Stimulated activated CD4-positive, alpha-beta T cell treated with anti-CD3 and anti-CD28 coated beads, Interleukin-4, amount 100 ng/mL, for 4 hours (primary cell): ENCODE data around the gene STPG3.
"Not testable (repeated sequence)": the region's sequence is repeated elsewhere in the genome, so short reads cannot be mapped to it uniquely, and the experiment has no call there.

Experiments
- DNase-seq, 2 experiments: peaks; one replicate each; pipeline ENCODE4 v3.0.0-alpha.2; 2020

STPG3 gene

DNA sequence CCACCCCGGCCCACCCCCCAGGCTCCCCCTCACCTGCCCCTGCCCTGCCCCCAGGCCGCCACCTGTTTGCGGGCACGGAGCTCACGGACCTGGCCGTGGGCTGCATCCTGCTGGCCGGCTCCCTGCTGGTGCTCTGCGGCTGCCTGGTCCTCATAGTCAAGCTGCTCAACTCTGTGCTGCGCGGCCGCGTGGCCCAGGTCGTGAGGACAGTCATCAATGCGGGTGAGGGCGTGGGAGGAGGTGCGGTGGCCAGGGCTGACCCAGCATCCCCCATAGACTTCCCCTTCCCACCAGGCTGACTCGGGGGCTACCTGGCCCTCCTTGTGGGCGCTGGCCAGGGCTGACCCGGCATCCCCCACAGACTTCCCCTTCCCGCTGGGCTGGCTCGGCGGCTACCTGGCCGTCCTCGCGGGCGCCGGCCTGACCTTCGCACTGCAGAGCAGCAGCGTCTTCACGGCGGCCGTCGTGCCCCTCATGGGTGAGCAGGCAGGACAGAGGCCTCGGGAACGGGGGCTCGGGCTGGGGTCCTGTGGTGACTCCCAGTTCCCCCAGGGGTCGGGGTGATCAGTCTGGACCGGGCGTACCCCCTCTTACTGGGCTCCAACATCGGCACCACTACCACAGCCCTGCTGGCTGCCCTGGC lies 16.9 kb upstream of the STPG3 start:
- no peak for DNase-seq

DNA sequence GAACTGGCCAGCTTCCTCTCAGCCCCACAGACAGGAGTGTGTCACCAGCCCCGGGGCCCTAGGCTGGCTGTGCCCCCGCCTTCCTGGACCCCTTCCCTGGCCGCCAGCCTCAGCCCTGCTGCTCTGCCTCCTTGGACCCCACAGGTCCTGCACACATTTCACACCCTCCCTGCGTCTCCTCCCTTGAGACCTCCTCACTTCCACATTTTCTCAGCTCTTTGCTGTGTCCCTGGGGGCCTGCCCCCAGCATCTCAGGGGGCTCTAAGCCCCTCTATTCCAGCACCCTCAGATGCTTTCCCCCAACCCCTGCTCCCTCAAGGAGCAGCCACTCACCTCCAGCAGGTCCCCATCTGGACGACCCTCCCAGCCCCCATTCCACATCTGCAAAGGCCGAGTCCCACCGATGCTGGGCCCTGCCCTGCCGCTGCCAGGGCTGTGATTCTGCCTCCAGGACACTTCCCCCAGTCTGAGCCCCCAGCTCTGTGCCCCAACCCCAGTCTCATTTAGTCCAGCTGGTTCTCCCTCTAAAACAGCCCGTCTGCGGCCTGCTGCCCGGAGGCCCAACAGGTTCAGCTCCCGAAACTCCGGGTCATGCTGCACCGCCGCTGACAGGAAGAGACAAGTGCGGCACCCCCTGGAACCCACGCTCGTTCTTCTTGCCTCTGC lies 16.2 kb upstream of the STPG3 start:
- no peak for DNase-seq

- no peak for DNase-seq
Measured at GRCh38 chr9:137235424-137236237, 15.5 kb upstream of the STPG3 start.

- peak; percentile 86 to 91 for DNase-seq
Measured at GRCh38 chr9:137236238-137236935, 14.7 kb upstream of the STPG3 start.

DNA sequence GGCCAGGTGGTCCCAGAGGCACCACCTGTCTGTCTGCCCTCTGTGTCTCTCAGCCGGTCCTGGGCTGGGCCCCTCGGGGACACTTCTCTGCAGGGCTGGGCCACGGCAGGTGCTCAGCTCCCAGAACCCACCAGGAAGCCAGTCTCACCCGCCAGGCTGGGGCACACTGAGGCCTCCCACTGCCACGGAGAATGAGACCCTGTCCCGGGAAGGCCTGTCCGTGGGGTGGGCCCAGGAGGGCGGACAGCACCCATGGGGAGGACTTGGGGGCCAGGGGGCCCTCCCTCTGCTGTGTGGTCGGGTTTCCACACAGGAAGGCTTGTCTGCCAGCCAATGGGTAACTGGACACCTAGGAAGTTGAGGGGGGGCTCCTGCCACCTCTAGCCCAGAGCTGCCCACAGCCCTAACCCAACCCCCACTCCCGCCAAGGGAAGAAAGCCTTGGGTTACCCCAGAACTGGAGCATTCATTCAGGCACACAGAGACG lies 14.1 kb upstream of the STPG3 start:
- no peak for DNase-seq

GRCh38 chr9:137237759-137238726 lies 13.0 kb upstream of the STPG3 start:
- no peak for DNase-seq

GRCh38 chr9:137239541-137240200 lies 11.4 kb upstream of the STPG3 start:
- not testable (repeated sequence) for DNase-seq

DNA sequence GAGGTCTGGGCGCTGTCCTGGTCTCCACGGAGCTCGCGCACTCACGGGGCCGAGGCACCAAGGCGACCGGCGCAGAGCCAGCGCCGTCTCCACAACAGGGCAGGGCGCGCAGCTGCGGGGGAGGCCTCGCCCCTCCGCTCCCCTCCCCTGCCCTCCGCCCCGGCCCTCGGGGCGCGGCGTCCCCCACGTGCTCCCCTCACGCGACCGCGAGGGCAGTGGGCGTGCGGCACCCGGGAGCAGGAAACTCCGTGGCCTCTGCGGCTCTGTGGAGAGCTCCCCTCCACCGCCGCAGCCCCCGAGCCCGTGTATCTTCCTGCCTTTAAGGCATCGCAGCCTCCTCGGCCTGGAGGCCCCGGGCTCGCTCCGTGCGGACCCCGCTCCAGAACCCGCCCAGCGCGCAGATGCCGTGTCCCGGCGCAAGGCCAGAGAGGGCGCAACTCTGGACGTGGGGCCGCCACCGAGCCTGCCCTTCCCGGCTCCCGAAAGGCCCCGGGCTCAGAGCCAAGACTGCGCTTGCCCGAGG lies 10.7 kb upstream of the STPG3 start:
- peak; percentile 69 to 80 for DNase-seq

DNA sequence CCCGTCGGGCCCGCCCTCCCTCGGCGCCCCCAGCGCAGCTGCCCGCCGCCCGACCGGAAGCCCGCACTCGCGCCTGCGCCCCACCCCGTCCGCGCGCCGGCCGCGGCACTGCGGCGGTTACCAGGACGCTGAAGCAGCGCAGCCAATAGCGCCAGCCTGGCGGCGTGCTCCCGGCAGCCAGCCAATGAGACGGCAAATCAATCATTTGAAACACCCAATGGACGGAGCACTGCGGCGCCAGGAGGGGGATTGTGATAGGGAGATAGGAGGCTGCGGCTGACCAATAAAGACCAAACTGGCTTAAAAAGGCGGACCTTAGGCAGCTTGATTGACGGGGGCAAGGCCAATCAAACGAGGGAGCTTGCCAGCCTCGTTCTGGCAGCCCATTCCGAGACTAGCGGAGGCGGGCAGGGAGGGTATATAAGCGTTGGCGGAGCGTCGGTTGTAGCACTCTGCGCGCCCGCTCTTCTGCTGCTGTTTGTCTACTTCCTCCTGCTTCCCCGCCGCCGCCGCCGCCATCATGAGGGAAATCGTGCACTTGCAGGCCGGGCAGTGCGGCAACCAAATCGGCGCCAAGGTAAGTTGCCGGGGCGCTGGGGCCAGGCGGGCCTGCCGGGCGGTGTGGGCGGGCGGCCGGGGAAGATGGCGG lies 10.1 kb upstream of the STPG3 start, which contains the start of gene TUBB4B:
Gene TUBB4B (plus strand): TSS at position 447 of the 649 bp plus-strand sequence. CDS start 74 bp downstream, at position 521.
- DNase-seq = peak; percentile 92 to 99

DNA sequence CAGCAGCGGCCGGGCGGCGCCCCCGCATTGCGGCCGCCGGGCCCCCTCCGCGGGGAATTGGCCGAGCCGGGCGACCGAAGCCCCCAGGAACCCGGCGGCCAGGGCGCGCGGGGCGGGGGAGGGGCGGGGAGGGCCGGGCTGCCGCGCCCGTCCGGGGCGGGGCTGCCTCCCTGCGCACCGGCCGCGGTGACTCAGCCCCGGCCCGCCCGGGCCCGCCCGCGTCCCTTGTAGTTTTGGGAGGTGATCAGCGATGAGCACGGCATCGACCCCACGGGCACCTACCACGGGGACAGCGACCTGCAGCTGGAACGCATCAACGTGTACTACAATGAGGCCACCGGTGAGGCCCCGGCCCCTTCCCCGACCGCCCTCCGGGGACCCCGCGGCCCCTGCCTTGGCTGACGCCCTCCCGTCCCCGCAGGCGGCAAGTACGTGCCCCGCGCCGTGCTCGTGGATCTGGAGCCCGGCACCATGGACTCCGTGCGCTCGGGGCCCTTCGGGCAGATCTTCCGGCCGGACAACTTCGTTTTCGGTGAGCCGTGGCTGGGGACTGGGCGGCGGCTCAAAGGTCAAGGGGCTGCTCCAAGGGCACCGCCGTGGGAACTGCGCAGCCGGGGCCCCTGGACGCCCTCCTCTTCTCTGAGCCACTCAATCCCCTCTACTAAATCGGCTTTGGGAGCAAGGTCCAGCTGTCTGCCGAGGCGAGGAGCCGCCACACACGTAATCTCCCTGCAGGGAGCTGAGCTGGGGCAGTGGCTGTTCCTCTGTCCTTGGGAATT lies 9.4 kb upstream of the STPG3 start:
- peak; percentile 73 to 77 for DNase-seq

DNA sequence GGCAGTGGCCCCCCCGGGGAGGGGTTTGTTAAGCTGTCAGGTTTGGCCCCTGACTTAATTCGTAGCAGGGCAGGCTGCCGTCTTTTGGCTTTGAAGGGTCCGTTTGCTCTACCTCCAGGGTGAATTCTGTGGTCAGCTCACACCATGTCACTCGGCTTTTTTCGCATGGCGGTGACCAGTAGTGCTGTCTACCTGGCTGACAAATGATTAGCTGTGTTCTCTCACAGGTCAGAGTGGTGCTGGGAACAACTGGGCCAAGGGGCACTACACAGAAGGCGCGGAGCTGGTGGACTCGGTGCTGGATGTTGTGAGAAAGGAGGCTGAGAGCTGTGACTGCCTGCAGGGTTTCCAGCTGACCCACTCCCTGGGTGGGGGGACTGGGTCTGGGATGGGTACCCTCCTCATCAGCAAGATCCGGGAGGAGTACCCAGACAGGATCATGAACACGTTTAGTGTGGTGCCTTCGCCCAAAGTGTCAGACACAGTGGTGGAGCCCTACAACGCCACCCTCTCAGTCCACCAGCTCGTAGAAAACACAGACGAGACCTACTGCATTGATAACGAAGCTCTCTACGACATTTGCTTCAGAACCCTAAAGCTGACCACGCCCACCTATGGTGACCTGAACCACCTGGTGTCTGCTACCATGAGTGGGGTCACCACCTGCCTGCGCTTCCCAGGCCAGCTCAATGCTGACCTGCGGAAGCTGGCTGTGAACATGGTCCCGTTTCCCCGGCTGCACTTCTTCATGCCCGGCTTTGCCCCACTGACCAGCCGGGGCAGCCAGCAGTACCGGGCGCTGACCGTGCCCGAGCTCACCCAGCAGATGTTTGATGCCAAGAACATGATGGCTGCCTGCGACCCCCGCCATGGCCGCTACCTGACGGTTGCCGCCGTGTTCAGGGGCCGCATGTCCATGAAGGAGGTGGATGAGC lies 8.6 kb upstream of the STPG3 start:
- no peak for DNase-seq

GRCh38 chr9:137243266-137243625 lies 7.8 kb upstream of the STPG3 start:
- not testable (repeated sequence) for DNase-seq

GRCh38 chr9:137243626-137244485 lies 7.2 kb upstream of the STPG3 start:
- DNase-seq = no peak

- DNase-seq = no peak
Measured at GRCh38 chr9:137244486-137245449, 6.3 kb upstream of the STPG3 start.

GRCh38 chr9:137245450-137246421 lies 5.3 kb upstream of the STPG3 start:
- DNase-seq = no peak
